IMR-90 (cell line): ENCODE results near the gene DUS1L. TPM values are rescaled to one million over a fixed set of nuclear protein-coding genes. Genes with fewer than 3 reads are reported as not detected.
A peak's percentile ranks its signal among the peaks of the same experiment; 100 is the strongest.

Source experiments
- ATAC-seq: fragments of 200-7000 bp; cut with Tn5 transposase; 2 replicates; pipeline ENCODE4 v1.9.1; 2020; ENCODE audit warnings: low read depth, mild to moderate bottlenecking, moderate library complexity
- BruUV-seq: library from RNA; stranded (reverse); fragments of 400-500 nt; replicated peaks from 2 replicates; lab custom pipeline; 2021; lab: Mats Ljungman, UMichigan
- CTCF ChIA-PET: fragments of 300-600 bp; formaldehyde crosslinking; extraction: SDS; loops from one replicate; lab custom pipeline; 2021; ENCODE audit warnings: antibody characterized with exemption; lab: Yijun Ruan, JAX
- POLR2A ChIA-PET: fragments of 300-600 bp; sonication (Branson Sonifier 250); formaldehyde crosslinking; loops from one replicate; lab custom pipeline; 2022; ENCODE audit warnings: antibody characterized with exemption; ENCODE audit not compliant: unreplicated experiment; lab: Charles Lee
- DNase-seq: peaks from one replicate; pipeline ENCODE4 v3.0.0; 2013
- H2AFZ ChIP-seq: replicated peaks from 2 replicates; pipeline ENCODE3; 2013; ENCODE audit warnings: low read length, mild to moderate bottlenecking; ENCODE audit not compliant: poor library complexity
- H2AK5ac ChIP-seq: 2 replicates; pipeline ENCODE4 v1.6.1; 2013; ENCODE audit warnings: low read depth, low read length, inconsistent platforms
- H2AK9ac ChIP-seq: replicated peaks from 2 replicates; pipeline ENCODE3; 2013; ENCODE audit warnings: mild to moderate bottlenecking, low read depth, low read length, moderate library complexity; ENCODE audit not compliant: poor library complexity
- H2BK120ac ChIP-seq: 2 replicates; pipeline ENCODE4 v1.6.1; 2013; ENCODE audit warnings: low read depth, low read length, inconsistent platforms
- H2BK15ac ChIP-seq: 3 replicates; pipeline ENCODE4 v1.6.1; 2013; ENCODE audit warnings: low read depth, low read length, inconsistent platforms
- H2BK20ac ChIP-seq: 2 replicates; pipeline ENCODE4 v1.6.1; 2013; ENCODE audit warnings: low read depth, mild to moderate bottlenecking, inconsistent platforms, low read length, moderate library complexity
- H2BK5ac ChIP-seq: 2 replicates; pipeline ENCODE4 v1.6.1; 2013; ENCODE audit warnings: mild to moderate bottlenecking, low read depth, low read length, inconsistent platforms; ENCODE audit not compliant: poor library complexity, severe bottlenecking
- H3K14ac ChIP-seq: replicated peaks from 2 replicates; pipeline ENCODE4 v1.6.1; 2013; ENCODE audit warnings: low read depth, low read length, inconsistent platforms
- H3K18ac ChIP-seq: 2 replicates; pipeline ENCODE4 v1.6.1; 2013; ENCODE audit warnings: low read depth, low read length, control low read depth
- H3K23ac ChIP-seq: 2 replicates; pipeline ENCODE4 v1.6.1; 2013; ENCODE audit warnings: low read depth, low read length, inconsistent platforms
- H3K27ac ChIP-seq: 2 replicates; pipeline ENCODE4 v1.5.1; 2013; ENCODE audit warnings: mild to moderate bottlenecking, control low read depth, low read length; ENCODE audit not compliant: insufficient read depth
- H3K27me3 ChIP-seq: 2 replicates; pipeline ENCODE4 v1.6.1; 2013; ENCODE audit warnings: low read length; ENCODE audit not compliant: control insufficient read depth, insufficient read depth
- H3K36me3 ChIP-seq: 2 replicates; pipeline ENCODE4 v1.6.1; 2013; ENCODE audit warnings: low read length, mixed read lengths; ENCODE audit not compliant: control insufficient read depth, insufficient read depth
- H3K4ac ChIP-seq: 2 replicates; pipeline ENCODE4 v1.6.1; 2013; ENCODE audit warnings: low read depth, low read length, inconsistent platforms
- H3K4me1 ChIP-seq: 2 replicates; pipeline ENCODE4 v1.6.1; 2013; ENCODE audit warnings: low read length, mixed read lengths; ENCODE audit not compliant: control insufficient read depth, insufficient read depth
- H3K4me2 ChIP-seq: 2 replicates; pipeline ENCODE4 v1.6.1; 2013; ENCODE audit warnings: low read depth, mild to moderate bottlenecking, control low read depth, low read length, moderate library complexity
- H3K4me3 ChIP-seq: 2 replicates; pipeline ENCODE4 v1.5.1; 2013; ENCODE audit warnings: low read depth, mild to moderate bottlenecking, control low read depth, low read length, moderate library complexity; ENCODE audit not compliant: insufficient read depth
- H3K56ac ChIP-seq: 2 replicates; pipeline ENCODE4 v1.6.1; 2013; ENCODE audit warnings: low read length, inconsistent platforms; ENCODE audit not compliant: insufficient read depth; ENCODE audit errors: extremely low read depth
- H3K79me1 ChIP-seq, 2 experiments: 2 replicates each; pipeline ENCODE4 v1.6.1; 2013; ENCODE audit warnings: low read length in 2 of 2, inconsistent platforms in 1 of 2, low read depth in 1 of 2
- H3K9ac ChIP-seq: 2 replicates; pipeline ENCODE4 v1.6.1; 2013; ENCODE audit warnings: low read depth, low read length, control low read depth
- H3K9me1 ChIP-seq: 2 replicates; pipeline ENCODE4 v1.6.1; 2013; ENCODE audit warnings: low read length, inconsistent platforms; ENCODE audit not compliant: insufficient read depth
- H3K9me3 ChIP-seq: 2 replicates; pipeline ENCODE4 v1.6.1; 2013; ENCODE audit warnings: low read length; ENCODE audit not compliant: control insufficient read depth, insufficient read depth
- H4K20me1 ChIP-seq: 2 replicates; pipeline ENCODE4 v1.6.1; 2013; ENCODE audit warnings: low read length, inconsistent platforms; ENCODE audit not compliant: insufficient read depth
- H4K5ac ChIP-seq: 2 replicates; pipeline ENCODE4 v1.6.1; 2013; ENCODE audit warnings: mild to moderate bottlenecking, low read depth, low read length, control low read depth
- H4K8ac ChIP-seq, 2 experiments: 2 replicates each; pipeline ENCODE4 v1.6.1; 2013; ENCODE audit warnings: low read depth in 2 of 2, low read length in 2 of 2, control low read depth in 1 of 2, inconsistent platforms in 1 of 2
- H4K91ac ChIP-seq: 2 replicates; pipeline ENCODE4 v1.6.1; 2013; ENCODE audit warnings: low read depth, low read length, inconsistent platforms; ENCODE audit not compliant: insufficient read depth
- BHLHE40 ChIP-seq: fragments of 150-350 bp; IDR thresholded peaks from 2 replicates; pipeline ENCODE4 v1.6.1; 2016; ENCODE audit warnings: mild to moderate bottlenecking, low read depth, low read length
- CEBPB ChIP-seq: IDR thresholded peaks from 2 replicates; pipeline ENCODE4 v1.6.1; 2012; ENCODE audit warnings: low read depth, low read length, improper control_type of control experiment
- CHD1 ChIP-seq: IDR thresholded peaks from 2 replicates; pipeline ENCODE4 v1.6.1; 2012; ENCODE audit warnings: low read depth, low read length, improper control_type of control experiment
- CTCF ChIP-seq: conservative IDR thresholded peaks from 2 replicates; pipeline ENCODE4 v1.5.1; 2012; ENCODE audit warnings: mild to moderate bottlenecking, low read depth, low read length, improper control_type of control experiment
- ELK1 ChIP-seq: fragments of 150-350 bp; IDR thresholded peaks from 2 replicates; pipeline ENCODE4 v1.6.1; 2016; ENCODE audit warnings: low read depth, mild to moderate bottlenecking, low read length, moderate library complexity, borderline replicate concordance
- FOS ChIP-seq: fragments of 150-350 bp; IDR thresholded peaks from 2 replicates; pipeline ENCODE4 v1.6.1; 2016; ENCODE audit warnings: low read depth, low read length
- MAFK ChIP-seq: IDR thresholded peaks from 2 replicates; pipeline ENCODE4 v1.6.1; 2012; ENCODE audit warnings: low read depth, low read length, improper control_type of control experiment
- MAZ ChIP-seq: IDR thresholded peaks from 2 replicates; pipeline ENCODE4 v1.6.1; 2012; ENCODE audit warnings: low read depth, mild to moderate bottlenecking, low read length, improper control_type of control experiment, moderate library complexity, borderline replicate concordance
- MXI1 ChIP-seq: IDR thresholded peaks from 2 replicates; pipeline ENCODE4 v1.6.1; 2012; ENCODE audit warnings: low read depth, mild to moderate bottlenecking, low read length, moderate library complexity, borderline replicate concordance
- NFE2L2 ChIP-seq: fragments of 150-350 bp; IDR thresholded peaks from 2 replicates; pipeline ENCODE4 v1.6.1; 2016; ENCODE audit warnings: low read depth, mild to moderate bottlenecking, low read length
- POLR2A ChIP-seq: IDR thresholded peaks from 2 replicates; pipeline ENCODE4 v1.6.1; 2012; ENCODE audit warnings: mild to moderate bottlenecking, low read depth, low read length
- RAD21 ChIP-seq: IDR thresholded peaks from 2 replicates; pipeline ENCODE4 v1.6.1; 2012; ENCODE audit warnings: low read length, improper control_type of control experiment
- RCOR1 ChIP-seq: IDR thresholded peaks from 2 replicates; pipeline ENCODE4 v1.6.1; 2012; ENCODE audit warnings: mild to moderate bottlenecking, low read length, improper control_type of control experiment; ENCODE audit not compliant: insufficient replicate concordance
- RFX5 ChIP-seq: IDR thresholded peaks from 2 replicates; pipeline ENCODE4 v1.8.0; 2012; ENCODE audit warnings: low read depth, mild to moderate bottlenecking, low read length, moderate library complexity
- SMC3 ChIP-seq: fragments of 150-350 bp; IDR thresholded peaks from 2 replicates; pipeline ENCODE4 v1.6.1; 2016; ENCODE audit warnings: low read depth, mild to moderate bottlenecking, antibody characterized with exemption, low read length, moderate library complexity
- USF2 ChIP-seq: fragments of 150-350 bp; IDR thresholded peaks from 2 replicates; pipeline ENCODE4 v1.6.1; 2017; ENCODE audit warnings: mild to moderate bottlenecking, antibody characterized with exemption, low read length, low read depth
- WGBS, 2 experiments: methylation state at CpG; one replicate each; pipeline versions ENCODE4 v1.1.5 to v1.1.7; 2013; ENCODE audit warnings: missing lambda C conversion rate in 2 of 2; ENCODE audit not compliant: insufficient read length in 1 of 2; ENCODE audit errors: extremely low coverage in 2 of 2; 5-methylcytosine and 5-hydroxymethylcytosine counted together
- dilution Hi-C: fragments of 300-500 bp; cut with HindIII; formaldehyde crosslinking; loops from one replicate; pipeline ENCODE4 v1.14.3; 2018; ENCODE audit warnings: low sequenced_read_pairs; ENCODE audit not compliant: unreplicated experiment
- in situ Hi-C: fragments of 300-500 bp; cut with MboI; formaldehyde crosslinking; loops from 3 replicates; pipeline ENCODE4 v1.14.3; 2019; ENCODE audit warnings: low sequenced_read_pairs, inconsistent platforms, mixed read lengths
- intact Hi-C: fragments of 100-400 bp; cut with micrococcal nuclease; formaldehyde crosslinking; loops from 2 replicates; pipeline ENCODE4 v1.10.0; 2022
- polyA plus RNA-seq, 3 experiments: library from polyadenylated mRNA; depleted of rRNA; stranded (reverse); fragments of >200 nt; gene quantifications; 2 replicates each; pipeline ENCODE4 v1.2.3, GENCODE V29; 2012; ENCODE audit warnings: low replicate concordance in 1 of 3
- total RNA-seq: library from RNA; depleted of rRNA; stranded (reverse); fragments of >200 nt; gene quantifications from 2 replicates; pipeline ENCODE4 v1.2.3, GENCODE V29; 2012

Gene DUS1L
- total and polyA plus RNA-seq, 2 of the 4 experiments (the other 2 are of a cell fraction) = 29.0 to 76.9 TPM

- peaks cover 24% of the 10 kb centered on the region for H4K20me1 ChIP-seq
- H2AK5ac ChIP-seq = peak overlapping the region; percentile 70
- intact Hi-C loops = loop anchor here (1.0 to 2.0 kb wide), 2 partner anchors 63 to 149 kb away; no protein-coding TSS in a partner anchor
- peak overlapping the region; percentile 51; the same call in 1 of the 2 replicates for H3K27ac ChIP-seq
- no peak overlapping the region for H4K5ac ChIP-seq
- peaks cover 13% of the 10 kb centered on the region for H3K4me1 ChIP-seq
- peak overlapping the region; percentile 99 for H3K4me2 ChIP-seq
- H2BK5ac ChIP-seq = no peak overlapping the region
- in situ Hi-C loops = no loop called here
- WGBS, 2 experiments = 6% methylated on average over 6 of the region's 10 CpGs; no CpG with 5 or more reads in 1 of the 2 experiments
- H3K27me3 ChIP-seq = no peaks in the 10 kb centered on the region
- H3K14ac ChIP-seq = peak overlapping the region; percentile 23; the same call in 1 of the 2 replicates
- ChIA-PET POLR2A (interaction anchor here (0.6 kb wide), 1 partner anchor 81 kb away, joined by 11 read pairs; no protein-coding TSS in a partner anchor), CTCF (interaction anchor here (1.6 to 3.6 kb wide), 2 partner anchors 61 to 62 kb away, joined by 3 to 17 read pairs; partner anchors contain the start of gene NOTUM)
- no peak overlapping the region for H2BK120ac ChIP-seq
- H2BK20ac ChIP-seq = no peak overlapping the region
- H3K36me3 ChIP-seq = peaks cover 6% of the 10 kb centered on the region; the same call in 1 of the 2 replicates
- peak overlapping the region; percentile 69 for H3K23ac ChIP-seq
- TF ChIP-seq MAFK (no peak), RAD21 (no peak), RFX5 (no peak), NFE2L2 (no peak), CTCF (no peak), RCOR1 (no peak), SMC3 (no peak), ELK1 (no peak), MXI1 (no peak), POLR2A (no peak), USF2 (no peak), CHD1 (no peak), CEBPB (no peak), MAZ (no peak), FOS (no peak), BHLHE40 (no peak)
- H4K91ac ChIP-seq = peak overlapping the region; percentile 1; the same call in 1 of the 2 replicates
- no peak overlapping the region for H3K56ac ChIP-seq
- no peak for ATAC-seq
- H3K9me1 ChIP-seq = no peaks in the 10 kb centered on the region
- no TSS peak for BruUV-seq
- peak overlapping the region; percentile 90 for H2AK9ac ChIP-seq
- peak overlapping the region; percentile 98 for H2AFZ ChIP-seq
- H4K8ac ChIP-seq = peak overlapping the region in 1 of 2 experiments; percentile 13; a peak in 1 of 4 replicates
- dilution Hi-C loops = no loop called here
- no peak overlapping the region for H2BK15ac ChIP-seq
- H3K18ac ChIP-seq = no peak overlapping the region
- H3K9me3 ChIP-seq = no peaks in the 10 kb centered on the region
- H3K9ac ChIP-seq = peak overlapping the region; percentile 71
- peak overlapping the region; percentile 92 for H3K4me3 ChIP-seq
- peak overlapping the region; percentile 31; the same call in 1 of the 2 replicates for H3K4ac ChIP-seq
- no peak for DNase-seq
- H3K79me1 ChIP-seq = peaks cover 12 to 46% of the 10 kb centered on the region in 2 experiments
Measured at GRCh38 chr17:82021900-82022309, 43.7 kb downstream of the DUS1L start.
